Keratinocyte (primary cell): ENCODE results near the gene ARHGEF16.

ENCODE experiments used
- EZH2 ChIP-seq: IDR thresholded peaks from one replicate; pipeline ENCODE4 v1.6.1; 2012; ENCODE audit warnings: inconsistent platforms, mild to moderate bottlenecking, low read length, moderate library complexity
- TF ChIP-seq, protein P1 (sequence below), 3 experiments: IDR thresholded peaks in 1 of 3; conservative IDR thresholded peaks in 1 of 3; optimal IDR thresholded peaks in 1 of 3; 2 replicates in 2 of 3; 3 replicates in 1 of 3; pipeline versions ENCODE3 to v1.5.1; 2011; ENCODE audit warnings: low read length in 3 of 3, mild to moderate bottlenecking in 3 of 3, moderate library complexity in 2 of 3, control low read depth in 1 of 3, inconsistent platforms in 1 of 3; ENCODE audit not compliant: insufficient read depth in 2 of 3; ENCODE audit errors: extremely low read depth in 1 of 3

DNA sequence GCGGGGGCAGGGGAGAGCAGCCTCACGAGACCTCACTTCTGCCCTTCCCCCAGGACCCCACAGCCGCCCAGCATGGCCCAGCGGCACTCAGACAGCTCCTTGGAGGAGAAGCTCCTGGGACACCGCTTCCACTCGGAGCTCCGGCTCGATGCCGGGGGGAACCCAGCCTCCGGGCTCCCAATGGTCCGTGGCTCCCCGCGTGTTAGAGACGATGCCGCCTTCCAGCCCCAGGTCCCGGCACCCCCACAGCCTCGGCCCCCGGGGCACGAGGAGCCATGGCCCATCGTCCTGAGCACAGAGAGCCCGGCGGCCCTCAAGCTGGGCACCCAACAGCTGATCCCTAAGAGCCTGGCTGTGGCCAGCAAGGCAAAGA is 8.5 kb downstream of the ARHGEF16 start:
- TF ChIP-seq, protein P1, sequence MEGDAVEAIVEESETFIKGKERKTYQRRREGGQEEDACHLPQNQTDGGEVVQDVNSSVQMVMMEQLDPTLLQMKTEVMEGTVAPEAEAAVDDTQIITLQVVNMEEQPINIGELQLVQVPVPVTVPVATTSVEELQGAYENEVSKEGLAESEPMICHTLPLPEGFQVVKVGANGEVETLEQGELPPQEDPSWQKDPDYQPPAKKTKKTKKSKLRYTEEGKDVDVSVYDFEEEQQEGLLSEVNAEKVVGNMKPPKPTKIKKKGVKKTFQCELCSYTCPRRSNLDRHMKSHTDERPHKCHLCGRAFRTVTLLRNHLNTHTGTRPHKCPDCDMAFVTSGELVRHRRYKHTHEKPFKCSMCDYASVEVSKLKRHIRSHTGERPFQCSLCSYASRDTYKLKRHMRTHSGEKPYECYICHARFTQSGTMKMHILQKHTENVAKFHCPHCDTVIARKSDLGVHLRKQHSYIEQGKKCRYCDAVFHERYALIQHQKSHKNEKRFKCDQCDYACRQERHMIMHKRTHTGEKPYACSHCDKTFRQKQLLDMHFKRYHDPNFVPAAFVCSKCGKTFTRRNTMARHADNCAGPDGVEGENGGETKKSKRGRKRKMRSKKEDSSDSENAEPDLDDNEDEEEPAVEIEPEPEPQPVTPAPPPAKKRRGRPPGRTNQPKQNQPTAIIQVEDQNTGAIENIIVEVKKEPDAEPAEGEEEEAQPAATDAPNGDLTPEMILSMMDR (optimal IDR thresholded peaks at IDR 0.05 in 1 of 3, IDR thresholded peaks at IDR 0.05 in 1 of 3, conservative IDR thresholded peaks at IDR 0.05 in 1 of 3; ENCODE audit: extremely low read depth in 1 of 3, insufficient read depth in 2 of 3, low read length in 3 of 3) = no peak
- no peak for TF ChIP-seq EZH2
